NCI-H2171 treated with DMSO at 0.1 percent for 48 hours (cell line): Measurements from ENCODE around the gene PAPSS2.
"Not testable (repeated sequence)": the region's sequence is repeated elsewhere in the genome, so short reads cannot be mapped to it uniquely, and the experiment has no call there.

Experiments used
- DNase-seq: peaks from one replicate; lab custom pipeline; 2025; lab: John Stamatoyannopoulos, UW

The PAPSS2 gene

DNA sequence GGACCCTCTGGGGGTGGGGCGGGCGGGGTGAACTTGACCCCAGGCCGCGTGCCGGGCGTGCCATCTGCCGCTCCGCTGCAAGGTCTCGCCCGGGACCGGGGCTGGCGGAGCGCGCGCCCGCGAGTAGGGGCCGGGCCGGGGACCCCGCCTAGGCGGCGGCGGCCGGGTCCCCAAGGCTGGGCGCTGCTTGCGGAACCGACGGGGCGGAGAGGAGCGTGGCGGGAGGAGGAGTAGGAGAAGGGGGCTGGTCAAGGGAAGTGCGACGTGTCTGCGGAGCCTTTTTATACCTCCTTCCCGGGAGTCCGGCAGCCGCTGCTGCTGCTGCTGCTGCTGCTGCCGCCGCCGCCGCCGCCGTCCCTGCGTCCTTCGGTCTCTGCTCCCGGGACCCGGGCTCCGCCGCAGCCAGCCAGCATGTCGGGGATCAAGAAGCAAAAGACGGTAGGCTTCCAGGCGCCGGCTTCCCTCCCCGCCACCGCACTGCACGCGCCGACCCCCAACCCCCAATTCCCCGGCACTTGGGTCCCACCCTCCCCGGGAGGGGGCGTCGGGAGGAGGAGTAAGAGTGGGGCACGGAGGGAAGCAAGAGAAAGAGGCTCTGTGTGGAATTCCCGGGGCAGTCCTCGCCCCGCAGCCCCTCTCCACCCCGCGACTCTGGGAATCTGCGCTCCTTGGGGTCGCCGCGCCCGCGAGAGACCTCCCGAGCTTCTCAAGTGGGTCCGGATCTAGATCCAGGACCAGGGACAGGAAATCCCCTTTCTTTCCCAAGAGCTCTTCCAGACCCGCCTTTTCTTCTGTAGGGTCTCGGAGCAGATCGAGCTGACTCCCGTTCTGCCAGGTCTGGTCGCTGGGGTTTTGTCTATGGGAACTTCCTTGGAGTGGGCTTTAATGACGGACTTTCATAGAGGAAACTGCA is at the start of gene PAPSS2:
TSS of gene PAPSS2 (plus strand) at position 308 of the 913 bp plus-strand sequence. CDS start at position 412, 104 bp downstream.
- DNase-seq, result peak; percentile 6

- not testable (repeated sequence) for DNase-seq
Observed at GRCh38 chr10:87611341-87611740, 48.3 kb upstream of the PAPSS2 start.

DNA sequence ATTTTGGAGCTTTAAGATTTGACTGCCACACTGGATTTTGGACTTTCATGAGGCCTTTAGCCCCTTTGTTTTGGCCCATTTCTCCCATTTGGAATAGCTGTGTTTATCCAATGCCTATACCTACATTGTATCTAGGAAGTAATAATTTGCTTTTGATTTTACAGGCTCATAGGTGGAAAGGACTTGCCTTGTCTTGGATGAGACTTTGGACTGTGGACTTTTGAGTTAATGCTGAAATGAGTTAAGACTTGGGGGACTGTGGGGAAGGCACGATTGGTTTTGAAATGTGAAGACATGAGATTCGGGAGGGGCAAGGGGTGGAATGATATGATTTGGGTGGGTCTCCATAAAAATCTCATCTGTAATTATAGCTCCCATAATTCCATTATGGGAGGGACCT is 47.6 kb upstream of the PAPSS2 start:
- DNase-seq, result no peak

GRCh38 chr10:87613751-87614150 is 45.9 kb upstream of the PAPSS2 start:
- no peak for DNase-seq

GRCh38 chr10:87615856-87616255 is 43.8 kb upstream of the PAPSS2 start:
- DNase-seq, result no peak

DNA sequence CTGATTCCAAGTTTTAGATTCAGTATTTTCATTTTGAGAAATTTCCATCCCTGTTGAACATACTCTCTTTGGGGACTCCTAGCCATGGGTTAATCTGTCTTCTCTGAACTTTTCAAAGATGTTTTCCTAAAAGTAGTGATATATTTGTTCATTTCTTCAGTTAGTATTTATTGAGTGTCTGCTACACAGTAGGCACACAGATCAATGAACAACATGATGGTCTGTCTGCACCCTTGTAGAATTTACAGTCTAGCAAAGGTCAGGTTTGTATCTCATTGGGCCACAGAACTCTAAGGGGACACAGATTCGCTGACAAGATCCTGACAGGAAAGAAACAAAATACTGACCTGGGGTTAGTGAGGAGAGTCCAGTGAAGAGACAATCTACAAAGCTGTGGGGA is 42.2 kb upstream of the PAPSS2 start:
- no peak for DNase-seq

GRCh38 chr10:87618566-87619423 is 40.9 kb upstream of the PAPSS2 start:
- peak; percentile 18 for DNase-seq

DNA sequence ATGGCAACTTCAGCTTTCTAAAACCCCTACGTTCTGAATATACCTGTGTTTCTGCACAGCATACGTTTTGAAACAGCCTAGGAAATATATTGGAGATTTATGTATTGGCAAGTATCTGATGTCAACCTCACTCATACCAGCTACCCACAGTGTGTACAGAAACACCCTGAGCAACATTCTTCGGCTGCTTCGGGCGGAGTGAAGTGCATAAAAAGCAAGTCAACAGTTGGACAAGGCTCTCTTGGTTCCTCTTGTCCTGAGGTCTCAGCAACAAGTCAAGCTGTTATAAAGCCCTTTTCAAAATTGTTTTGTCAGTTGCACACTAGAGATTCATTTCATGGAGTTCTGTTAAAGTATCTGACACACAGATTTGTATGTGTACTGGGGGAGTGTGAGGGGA is 40.0 kb upstream of the PAPSS2 start:
- DNase-seq, result no peak

- DNase-seq, result not testable (repeated sequence)
Observed at GRCh38 chr10:87621440-87621839, 38.2 kb upstream of the PAPSS2 start.

GRCh38 chr10:87622314-87623004 is 37.2 kb upstream of the PAPSS2 start:
- DNase-seq, result no peak

DNA sequence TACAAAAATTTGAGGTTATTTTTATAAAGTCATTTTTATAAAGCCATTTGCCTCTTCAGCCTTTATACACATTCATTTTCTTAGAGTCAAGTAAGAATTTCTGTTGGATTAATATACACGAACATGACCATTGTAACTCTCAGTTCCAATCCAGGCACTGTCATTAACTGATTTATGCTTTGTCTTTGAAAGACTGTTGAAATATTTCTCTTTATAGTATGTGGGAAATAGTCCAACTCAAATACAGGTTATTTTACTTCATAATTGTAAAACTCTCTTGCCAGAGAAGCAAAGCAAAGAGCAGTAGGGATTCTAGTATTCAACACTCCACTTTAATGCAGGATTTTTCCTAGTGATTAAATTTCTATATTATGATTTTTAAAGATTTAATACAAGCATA is 36.5 kb upstream of the PAPSS2 start:
- no peak for DNase-seq

- no peak for DNase-seq
Observed at GRCh38 chr10:87625661-87626060, 34.0 kb upstream of the PAPSS2 start.

DNA sequence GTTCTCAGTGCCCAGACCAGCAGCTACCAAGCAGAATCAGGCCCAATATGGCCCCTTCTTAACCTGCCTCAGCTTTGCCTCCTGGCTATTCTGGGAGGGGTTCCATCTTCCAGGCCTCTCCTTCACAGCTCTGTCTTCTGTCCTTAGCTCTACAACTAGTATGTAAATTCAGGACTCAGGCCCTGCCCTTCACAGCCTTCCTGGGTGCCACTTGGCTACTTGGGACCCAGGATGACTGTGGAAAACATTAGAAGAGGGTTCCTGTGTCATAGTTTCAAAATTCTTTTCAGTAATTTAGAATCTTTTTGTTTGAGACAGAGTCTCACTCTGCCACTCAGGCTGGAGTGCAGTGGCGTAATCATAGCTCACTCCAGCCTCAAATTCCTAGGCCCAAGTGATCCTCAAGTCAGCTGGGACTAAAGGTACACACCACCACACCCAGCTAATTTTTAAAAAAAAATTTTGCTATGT is 33.2 kb upstream of the PAPSS2 start:
- no peak for DNase-seq

DNA sequence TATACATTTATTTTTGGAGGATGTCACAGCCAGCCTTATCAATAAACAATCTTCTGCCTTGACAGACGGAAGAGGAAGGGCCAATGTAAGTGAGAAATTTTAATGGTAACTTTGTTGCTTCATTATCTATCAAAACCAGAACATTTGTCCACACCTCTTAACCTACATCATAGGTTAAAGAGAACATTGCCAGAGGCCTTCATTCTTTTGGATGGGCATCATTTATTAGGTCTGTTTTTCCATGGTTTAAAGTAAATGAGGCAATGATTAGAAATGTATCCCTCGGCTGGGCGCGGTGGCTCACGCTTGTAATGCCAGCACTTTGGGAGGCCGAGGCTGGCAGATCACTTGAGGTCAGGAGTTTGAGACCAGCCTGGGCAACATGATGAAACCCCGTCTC is 29.5 kb upstream of the PAPSS2 start:
- DNase-seq, result no peak

DNA sequence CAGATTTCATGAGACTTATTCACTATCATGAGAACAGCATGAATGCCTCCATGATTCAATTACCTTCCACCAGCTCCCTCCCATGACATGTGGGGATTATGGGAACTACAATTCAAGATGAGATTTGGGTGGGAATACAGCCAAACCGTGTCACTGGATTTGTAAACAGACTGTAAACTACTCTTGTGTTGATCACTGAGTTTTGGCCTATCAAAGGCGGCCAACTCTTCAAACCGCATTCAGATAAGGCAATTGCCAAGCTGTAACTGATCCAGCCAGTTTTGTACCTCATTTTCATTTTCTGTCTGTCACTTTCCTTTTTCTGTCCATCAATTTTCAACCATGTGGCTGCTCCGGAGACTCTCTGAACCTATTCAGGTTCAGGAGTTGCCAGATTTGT is 27.2 kb upstream of the PAPSS2 start:
- no peak for DNase-seq

GRCh38 chr10:87634311-87634710 is 25.4 kb upstream of the PAPSS2 start:
- no peak for DNase-seq

GRCh38 chr10:87635498-87636312 is 24.0 kb upstream of the PAPSS2 start:
- DNase-seq, result no peak

GRCh38 chr10:87636313-87636915 is 23.3 kb upstream of the PAPSS2 start:
- no peak for DNase-seq

DNA sequence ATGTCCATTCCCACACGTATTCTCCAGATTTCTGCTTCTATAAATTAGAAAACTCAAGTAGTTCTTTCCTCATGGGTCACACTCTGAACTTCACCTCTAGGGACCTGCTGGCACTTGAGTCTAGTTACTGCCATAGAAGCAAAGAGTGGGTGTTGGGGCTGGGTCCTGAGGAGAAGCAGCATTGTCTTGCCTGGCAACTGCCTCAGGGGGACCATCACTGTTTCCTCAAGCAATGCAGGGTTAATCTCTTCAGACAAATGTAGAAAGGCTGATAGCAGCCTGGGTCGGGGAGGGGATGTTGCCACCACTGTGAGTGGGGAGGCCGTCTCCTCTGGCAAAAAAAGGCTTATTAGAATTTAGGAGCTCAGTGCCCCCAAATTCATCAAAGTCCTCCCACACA is 20.2 kb upstream of the PAPSS2 start:
- no peak for DNase-seq

- no peak for DNase-seq
Observed at GRCh38 chr10:87640043-87640442, 19.6 kb upstream of the PAPSS2 start.

DNA sequence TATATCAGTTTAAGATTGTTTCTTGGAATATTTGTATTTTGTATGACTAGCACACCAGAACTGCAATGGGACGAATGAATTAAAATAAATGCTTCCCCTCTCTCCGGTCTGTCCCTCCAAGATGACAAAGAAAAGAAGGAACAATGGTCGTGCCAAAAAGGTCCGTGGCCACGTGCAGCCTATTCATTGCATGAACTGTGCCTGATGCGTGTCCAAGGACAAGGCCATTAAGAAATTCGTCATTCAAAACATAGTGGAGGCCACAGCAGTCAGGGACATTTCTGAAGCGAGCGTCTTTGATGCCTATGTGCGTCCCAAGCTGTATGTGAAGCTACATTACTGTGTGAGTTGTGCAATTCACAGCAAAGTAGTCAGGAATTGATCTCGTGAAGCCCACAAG is 17.2 kb upstream of the PAPSS2 start:
- no peak for DNase-seq
